KMS-11 (cell line): Measurements from ENCODE around the gene DVL1.

Experiments used
- H2AFZ ChIP-seq: fragments of 200-600 bp; sonication (generic); 2 replicates; pipeline ENCODE4 v1.6.1; 2016; ENCODE audit warnings: antibody characterized with exemption, mixed run types, low read depth
- H3K27ac ChIP-seq: fragments of 200-600 bp; sonication (generic); 2 replicates; pipeline ENCODE4 v1.6.1; 2016; ENCODE audit warnings: mild to moderate bottlenecking, mixed run types
- H3K27me3 ChIP-seq: fragments of 200-600 bp; sonication (generic); 2 replicates; pipeline ENCODE4 v1.6.1; 2017; ENCODE audit warnings: mild to moderate bottlenecking, low read depth, mixed run types, moderate library complexity; ENCODE audit not compliant: insufficient read depth
- H3K36me3 ChIP-seq: fragments of 200-600 bp; sonication (generic); 2 replicates; pipeline ENCODE4 v1.6.1; 2017; ENCODE audit warnings: mild to moderate bottlenecking, mixed run types; ENCODE audit not compliant: insufficient read depth
- H3K4me1 ChIP-seq: fragments of 200-600 bp; sonication (generic); 2 replicates; pipeline ENCODE4 v1.6.1; 2016; ENCODE audit warnings: mild to moderate bottlenecking, low read depth, mixed run types; ENCODE audit not compliant: poor library complexity, severe bottlenecking
- H3K4me2 ChIP-seq: fragments of 200-600 bp; sonication (generic); 2 replicates; pipeline ENCODE4 v1.7.0; 2016; ENCODE audit warnings: mild to moderate bottlenecking, mixed run types
- H3K4me3 ChIP-seq: fragments of 200-600 bp; sonication (generic); IDR thresholded peaks from 2 replicates; pipeline ENCODE4 v1.6.1; 2017; ENCODE audit warnings: low read depth, low read length, mixed read lengths; ENCODE audit not compliant: insufficient read depth
- H3K79me2 ChIP-seq: fragments of 200-600 bp; sonication (generic); 2 replicates; pipeline ENCODE4 v1.6.1; 2016; ENCODE audit warnings: low read depth, mixed run types; ENCODE audit not compliant: insufficient read depth
- H3K9ac ChIP-seq: fragments of 200-600 bp; sonication (generic); 2 replicates; pipeline ENCODE4 v1.6.1; 2016; ENCODE audit warnings: mild to moderate bottlenecking, mixed run types
- H4K20me1 ChIP-seq: fragments of 200-600 bp; sonication (generic); 2 replicates; pipeline ENCODE4 v1.6.1; 2016; ENCODE audit warnings: mild to moderate bottlenecking, mixed run types; ENCODE audit not compliant: insufficient read depth
- TF ChIP-seq, protein P1 (sequence below): fragments of 200-600 bp; sonication (generic); conservative IDR thresholded peaks from 2 replicates; pipeline ENCODE4 v1.6.1; 2017; ENCODE audit warnings: low read depth, mild to moderate bottlenecking, antibody characterized with exemption, low read length, moderate library complexity, mixed read lengths

Gene DVL1

DNA sequence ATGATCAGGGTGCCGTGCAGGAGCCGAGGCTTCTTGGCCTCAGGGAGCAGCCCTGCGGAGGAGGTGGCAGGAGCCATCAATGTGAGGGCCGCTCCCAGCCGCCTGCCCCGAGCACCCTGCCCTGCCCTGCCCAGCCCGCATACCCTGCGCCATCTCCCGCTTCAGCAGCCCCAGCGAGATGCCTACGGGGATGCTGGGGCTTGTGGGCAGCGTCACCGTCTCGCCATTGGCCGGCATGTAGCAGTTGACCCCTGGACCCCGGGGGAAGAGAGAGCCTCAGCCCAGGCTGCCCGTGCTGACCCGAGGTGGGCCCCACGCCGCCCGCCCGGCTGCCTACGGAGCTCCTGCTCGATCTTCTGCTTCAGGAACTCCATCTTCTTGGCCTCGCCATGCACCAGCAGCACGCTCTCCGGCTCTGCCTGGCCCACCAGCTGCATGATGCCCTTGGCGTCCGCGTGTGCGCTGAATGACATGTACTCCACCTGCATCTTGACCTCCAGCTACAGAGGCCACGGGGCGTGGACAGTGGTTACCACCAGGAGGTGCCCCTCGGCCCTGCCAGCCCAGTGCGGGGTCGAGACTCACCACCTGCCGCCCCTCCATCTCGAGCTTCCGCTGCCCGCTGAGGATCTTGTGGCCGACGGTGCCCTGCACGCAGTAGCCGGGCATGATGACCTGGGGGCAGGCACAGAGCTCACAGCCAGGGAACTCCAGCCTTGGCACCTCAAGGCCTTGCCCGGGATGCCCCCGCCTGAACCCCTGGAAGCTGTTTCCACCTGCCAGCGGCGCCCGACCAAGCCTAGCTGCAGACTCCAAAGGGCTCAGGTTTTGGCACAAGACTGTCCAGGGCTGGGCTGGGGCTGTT lies 36.5 kb downstream of the DVL1 start:
- Histone ChIP-seq H3K36me3 (no peaks in the 10 kb centered on the region; the same call in 1 of the 2 replicates), H3K4me3 (no peak overlapping the region), H2AFZ (no peak overlapping the region), H3K27ac (no peak overlapping the region), H3K27me3 (no peaks in the 10 kb centered on the region), H3K4me2 (no peak overlapping the region), H4K20me1 (no peaks in the 10 kb centered on the region), H3K4me1 (no peaks in the 10 kb centered on the region), H3K79me2 (peaks cover 12% of the 10 kb centered on the region; the same call in 1 of the 2 replicates), H3K9ac (no peak overlapping the region)
- TF ChIP-seq, protein P1, sequence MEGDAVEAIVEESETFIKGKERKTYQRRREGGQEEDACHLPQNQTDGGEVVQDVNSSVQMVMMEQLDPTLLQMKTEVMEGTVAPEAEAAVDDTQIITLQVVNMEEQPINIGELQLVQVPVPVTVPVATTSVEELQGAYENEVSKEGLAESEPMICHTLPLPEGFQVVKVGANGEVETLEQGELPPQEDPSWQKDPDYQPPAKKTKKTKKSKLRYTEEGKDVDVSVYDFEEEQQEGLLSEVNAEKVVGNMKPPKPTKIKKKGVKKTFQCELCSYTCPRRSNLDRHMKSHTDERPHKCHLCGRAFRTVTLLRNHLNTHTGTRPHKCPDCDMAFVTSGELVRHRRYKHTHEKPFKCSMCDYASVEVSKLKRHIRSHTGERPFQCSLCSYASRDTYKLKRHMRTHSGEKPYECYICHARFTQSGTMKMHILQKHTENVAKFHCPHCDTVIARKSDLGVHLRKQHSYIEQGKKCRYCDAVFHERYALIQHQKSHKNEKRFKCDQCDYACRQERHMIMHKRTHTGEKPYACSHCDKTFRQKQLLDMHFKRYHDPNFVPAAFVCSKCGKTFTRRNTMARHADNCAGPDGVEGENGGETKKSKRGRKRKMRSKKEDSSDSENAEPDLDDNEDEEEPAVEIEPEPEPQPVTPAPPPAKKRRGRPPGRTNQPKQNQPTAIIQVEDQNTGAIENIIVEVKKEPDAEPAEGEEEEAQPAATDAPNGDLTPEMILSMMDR: no peak

DNA sequence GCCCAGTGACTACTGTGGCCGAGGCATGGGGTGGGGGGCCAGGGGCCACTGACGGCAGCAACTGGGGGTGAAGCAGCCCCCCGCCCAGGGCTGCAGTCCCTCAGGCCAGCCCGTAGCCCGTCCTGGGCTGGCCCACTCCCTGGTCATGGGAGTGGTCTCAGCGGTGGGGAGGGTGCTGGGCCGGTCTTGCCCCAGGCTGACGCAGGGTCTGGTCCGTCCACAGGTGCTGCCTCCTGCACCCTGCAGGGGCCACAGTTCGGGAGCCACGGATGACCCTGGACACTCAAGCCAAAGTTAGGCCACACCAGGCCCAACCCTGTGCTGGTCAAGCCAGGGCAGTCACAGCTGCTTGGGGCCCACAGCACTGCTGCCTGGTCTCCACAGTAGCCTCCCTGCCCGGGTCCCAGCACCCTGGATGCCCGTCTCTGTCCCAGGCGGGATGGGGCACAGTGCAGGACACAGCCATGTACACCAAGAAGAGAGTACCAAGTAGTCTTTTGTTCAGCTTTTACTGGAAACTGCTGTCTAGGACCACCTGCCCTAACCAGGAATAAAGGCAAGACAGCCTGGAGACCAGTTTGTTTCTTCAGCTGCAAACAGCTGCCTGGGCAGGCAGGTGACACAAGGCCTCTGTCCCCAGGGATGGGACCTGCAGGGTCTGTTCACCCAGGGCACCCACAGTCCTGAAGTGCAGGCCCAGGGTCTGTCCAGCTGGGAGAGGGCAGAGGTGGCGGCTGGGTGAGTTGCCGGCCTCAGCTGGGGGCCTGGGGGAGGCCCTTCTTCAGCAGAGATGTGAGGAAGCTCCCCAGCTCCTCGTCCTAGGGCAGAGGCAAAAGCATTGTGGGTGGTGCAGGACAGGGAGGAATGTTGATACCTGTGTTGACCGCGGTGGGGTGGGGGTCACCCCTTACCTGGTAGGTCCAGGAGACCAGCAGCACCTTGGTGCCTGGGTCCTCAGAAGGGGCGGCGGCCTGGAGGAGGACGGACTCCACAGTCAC lies 37.8 kb downstream of the DVL1 start:
- H3K9ac ChIP-seq: no peak overlapping the region
- no peaks in the 10 kb centered on the region for H3K27me3 ChIP-seq
- H3K27ac ChIP-seq: no peak overlapping the region
- H3K36me3 ChIP-seq: no peaks in the 10 kb centered on the region
- no peak overlapping the region for H3K4me3 ChIP-seq
- H3K4me1 ChIP-seq: no peaks in the 10 kb centered on the region
- peaks cover 22% of the 10 kb centered on the region for H3K79me2 ChIP-seq
- H2AFZ ChIP-seq: no peak overlapping the region
- no peak overlapping the region for H3K4me2 ChIP-seq
- no peaks in the 10 kb centered on the region for H4K20me1 ChIP-seq
- TF ChIP-seq, protein P1: no peak

DNA sequence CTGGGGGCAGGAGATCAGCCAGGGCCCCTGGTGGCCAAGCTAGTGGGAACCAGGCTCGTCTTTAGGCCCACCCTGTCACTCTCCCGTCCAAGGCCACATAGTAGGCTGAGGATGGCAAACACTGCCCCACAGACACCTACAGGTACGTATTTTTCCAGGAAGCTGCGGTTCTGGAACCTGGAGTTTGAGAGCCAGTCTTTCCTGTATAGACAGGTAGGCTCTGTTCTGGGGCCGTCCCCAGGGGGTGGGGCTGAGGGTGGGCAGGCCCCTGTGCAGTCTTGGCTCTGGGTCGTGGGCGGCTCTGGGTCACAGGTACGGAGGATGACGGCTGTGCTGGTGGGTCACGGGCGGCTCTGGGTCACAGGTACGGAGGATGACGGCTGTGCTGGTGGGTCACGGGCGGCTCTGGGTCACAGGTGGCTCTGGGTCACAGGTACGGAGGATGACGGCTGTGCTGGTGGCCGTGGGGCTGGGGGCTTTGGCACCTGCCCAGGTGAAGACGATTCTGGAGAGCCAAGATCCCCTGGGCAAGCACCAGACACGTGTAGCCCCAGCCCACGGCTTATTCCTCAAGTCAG lies 38.7 kb downstream of the DVL1 start:
- Histone ChIP-seq H3K9ac (no peak overlapping the region), H3K4me3 (no peak overlapping the region), H3K27ac (no peak overlapping the region), H2AFZ (no peak overlapping the region), H3K4me2 (no peak overlapping the region), H3K4me1 (peaks cover 5% of the 10 kb centered on the region), H4K20me1 (no peaks in the 10 kb centered on the region), H3K79me2 (peaks cover 28% of the 10 kb centered on the region), H3K27me3 (no peaks in the 10 kb centered on the region), H3K36me3 (no peaks in the 10 kb centered on the region)
- TF ChIP-seq, protein P1: no peak

DNA sequence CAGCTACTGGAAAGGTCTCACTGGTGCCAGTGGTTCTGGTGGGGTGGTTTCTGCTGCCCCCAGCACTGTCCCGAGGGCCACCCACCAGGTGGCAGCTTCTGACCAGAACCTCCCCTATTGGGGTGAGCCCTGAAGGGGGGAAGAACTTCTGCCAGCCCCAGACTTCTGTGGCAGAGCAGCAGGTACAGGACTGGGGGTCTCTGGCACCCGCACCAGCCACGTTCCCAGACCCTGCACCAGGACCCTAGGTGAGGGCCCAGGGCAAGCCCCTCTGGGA lies 39.2 kb downstream of the DVL1 start:
- TF ChIP-seq, protein P1: no peak
- Histone ChIP-seq H2AFZ (no peak overlapping the region), H3K4me1 (peaks cover 9% of the 10 kb centered on the region), H3K27ac (no peak overlapping the region), H3K9ac (no peak overlapping the region), H3K4me2 (peak overlapping the region; percentile 80; the same call in 1 of the 2 replicates), H3K79me2 (peaks cover 28% of the 10 kb centered on the region), H3K4me3 (no peak overlapping the region), H3K36me3 (no peaks in the 10 kb centered on the region), H4K20me1 (no peaks in the 10 kb centered on the region), H3K27me3 (no peaks in the 10 kb centered on the region)
